Neural cell (in vitro differentiated cells): Measurements from ENCODE around the gene PDZRN3. TPM values are rescaled to one million over a fixed set of nuclear protein-coding genes. Genes with fewer than 3 reads are reported as not detected.

Experiments
- H2AFZ ChIP-seq: fragments of 200-600, 300-800 bp; sonication (generic), shearing (Covaris generic); 2 replicates; pipeline ENCODE4 v1.6.0; 2014; ENCODE audit warnings: low read depth, mild to moderate bottlenecking, antibody characterized with exemption, low read length, moderate library complexity
- H3F3A ChIP-seq: fragments of 200-600 bp; shearing (Covaris generic); 2 replicates; pipeline ENCODE4 v1.6.1; 2016; ENCODE audit warnings: mild to moderate bottlenecking, moderate library complexity, mixed read lengths, antibody characterized with exemption, low read length; ENCODE audit not compliant: insufficient read depth, poor library complexity, severe bottlenecking
- H3K27ac ChIP-seq: fragments of 200-600, 300-800 bp; sonication (generic), shearing (Covaris generic); 2 replicates; pipeline ENCODE4 v1.5.1; 2014; ENCODE audit warnings: mild to moderate bottlenecking, low read length, moderate library complexity
- H3K27me3 ChIP-seq: fragments of 300-800, 200-600 bp; sonication (generic), shearing (Covaris generic); 2 replicates; pipeline ENCODE4 v1.6.0; 2014; ENCODE audit warnings: mild to moderate bottlenecking, low read depth, low read length, moderate library complexity; ENCODE audit not compliant: insufficient read depth
- H3K36me3 ChIP-seq: fragments of 300-800, 200-600 bp; sonication (generic), shearing (Covaris generic); 2 replicates; pipeline ENCODE4 v1.5.1; 2014; ENCODE audit warnings: mild to moderate bottlenecking, antibody characterized with exemption, low read length, moderate library complexity; ENCODE audit not compliant: insufficient read depth
- H3K4me2 ChIP-seq: fragments of 300-800, 200-600 bp; sonication (generic), shearing (Covaris generic); 2 replicates; pipeline ENCODE4 v1.6.0; 2014; ENCODE audit warnings: mild to moderate bottlenecking, low read length
- H3K4me3 ChIP-seq: fragments of 300-800, 200-600 bp; sonication (generic), shearing (Covaris generic); 2 replicates; pipeline ENCODE4 v1.5.1; 2014; ENCODE audit warnings: mild to moderate bottlenecking, low read length, moderate library complexity
- H3K79me2 ChIP-seq: fragments of 200-600 bp; shearing (Covaris generic); replicated peaks from 2 replicates; pipeline ENCODE4 v1.6.0; 2014; ENCODE audit warnings: mild to moderate bottlenecking, low read length, moderate library complexity; ENCODE audit not compliant: insufficient read depth
- H3K9ac ChIP-seq: fragments of 300-800, 200-600 bp; sonication (generic), shearing (Covaris generic); 2 replicates; pipeline ENCODE4 v1.6.1; 2016; ENCODE audit warnings: mild to moderate bottlenecking, low read length, mixed read lengths
- H3K9me2 ChIP-seq: fragments of 200-600 bp; shearing (Covaris generic); 2 replicates; pipeline ENCODE4 v1.6.1; 2016; ENCODE audit warnings: mild to moderate bottlenecking, low read length, mixed read lengths; ENCODE audit not compliant: insufficient read depth
- H3K9me3 ChIP-seq: fragments of 200-600, 300-800 bp; sonication (generic), shearing (Covaris generic); 2 replicates; pipeline ENCODE4 v1.6.1; 2016; ENCODE audit warnings: mild to moderate bottlenecking, mixed run types, low read length, moderate library complexity, mixed read lengths
- H4K20me1 ChIP-seq: fragments of 200-600 bp; shearing (Covaris generic); 2 replicates; pipeline ENCODE4 v1.6.1; 2016; ENCODE audit warnings: mild to moderate bottlenecking, mixed run types; ENCODE audit not compliant: insufficient read depth
- CTCF ChIP-seq: fragments of 450-650 bp; IDR thresholded peaks from 2 replicates; pipeline ENCODE4 v1.5.1; 2014; ENCODE audit warnings: antibody characterized with exemption, mild to moderate bottlenecking, moderate library complexity; ENCODE audit not compliant: poor library complexity, severe bottlenecking
- EP300 ChIP-seq: fragments of 450-650 bp; conservative IDR thresholded peaks from 2 replicates; pipeline ENCODE4 v1.6.1; 2014; ENCODE audit warnings: antibody characterized with exemption, mild to moderate bottlenecking, moderate library complexity; ENCODE audit not compliant: poor library complexity, severe bottlenecking
- EZH2 ChIP-seq: fragments of 200-600, 300-800 bp; shearing (Covaris generic), sonication (generic); IDR thresholded peaks from 2 replicates; pipeline ENCODE4 v1.6.1; 2014; ENCODE audit warnings: antibody characterized with exemption, low read length, borderline replicate concordance, mild to moderate bottlenecking; ENCODE audit not compliant: insufficient read depth, poor library complexity, severe bottlenecking
- MXI1 ChIP-seq: fragments of 450-650 bp; conservative IDR thresholded peaks from 2 replicates; pipeline ENCODE4 v1.6.1; 2014; ENCODE audit warnings: antibody characterized with exemption, mild to moderate bottlenecking; ENCODE audit not compliant: poor library complexity, severe bottlenecking
- POLR2AphosphoS5 ChIP-seq: IDR thresholded peaks from 2 replicates; pipeline ENCODE4 v1.6.1; 2012
- RAD21 ChIP-seq: fragments of 450-650 bp; conservative IDR thresholded peaks from 2 replicates; pipeline ENCODE4 v1.6.1; 2014; ENCODE audit warnings: antibody characterized with exemption, mild to moderate bottlenecking, moderate library complexity
- SMC3 ChIP-seq: fragments of 450-650 bp; conservative IDR thresholded peaks from 2 replicates; pipeline ENCODE4 v1.6.1; 2014; ENCODE audit warnings: antibody characterized with exemption, mild to moderate bottlenecking, moderate library complexity; ENCODE audit not compliant: poor library complexity
- TAF1 ChIP-seq: IDR thresholded peaks from 2 replicates; pipeline ENCODE4 v1.6.1; 2012; ENCODE audit warnings: low read depth
- polyA plus RNA-seq: library from polyadenylated mRNA; depleted of rRNA; stranded (reverse); fragments of >200 nt; gene quantifications from 2 replicates; pipeline ENCODE4 v1.2.3, GENCODE V29; 2014
- TF ChIP-seq, protein P1 (sequence below): IDR thresholded peaks from 2 replicates; pipeline ENCODE4 v1.6.1; 2012; ENCODE audit warnings: borderline replicate concordance

The PDZRN3 gene
- polyA plus RNA-seq, 1 donor from 2014 or later, result 1.1 TPM

DNA sequence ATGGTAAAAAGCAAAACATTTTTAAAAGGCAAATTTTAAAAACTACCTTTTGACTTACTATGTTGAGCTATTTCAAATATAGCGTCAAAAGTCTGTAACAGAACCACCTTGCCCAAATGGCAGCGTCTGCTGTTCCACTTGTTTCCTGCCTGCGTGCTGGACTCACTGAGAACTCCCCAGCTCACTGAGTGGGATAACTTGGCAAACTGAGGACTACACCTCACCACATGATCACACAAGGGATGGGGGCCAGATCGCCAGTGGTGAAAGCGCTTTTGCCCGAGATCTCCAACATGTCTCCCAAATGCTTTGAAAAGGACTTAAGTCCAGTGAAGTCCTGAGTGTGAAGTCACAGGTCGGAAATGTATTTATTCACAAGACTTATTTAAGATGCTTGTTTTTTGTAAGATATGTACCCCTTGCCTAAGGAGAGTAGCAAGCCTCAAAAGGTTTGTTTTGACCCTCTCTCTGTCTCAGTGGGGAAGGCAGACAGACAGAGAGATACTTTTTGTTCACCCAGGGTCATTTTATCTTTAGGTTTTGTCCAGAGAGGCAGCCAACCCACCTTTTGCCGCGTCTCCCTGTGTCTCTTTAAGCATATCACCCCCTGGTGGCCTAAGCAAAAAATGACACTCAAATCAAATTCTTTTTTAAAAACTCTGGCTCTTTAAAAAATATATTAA lies 192.6 kb downstream of the PDZRN3 start:
- Histone ChIP-seq H3K79me2 (no peaks in the 10 kb centered on the region), H3F3A (no peaks in the 10 kb centered on the region), H3K36me3 (no peaks in the 10 kb centered on the region), H3K9ac (no peak overlapping the region), H3K27me3 (no peaks in the 10 kb centered on the region), H3K9me3 (no peaks in the 10 kb centered on the region), H4K20me1 (no peaks in the 10 kb centered on the region), H3K27ac (no peak overlapping the region), H3K4me2 (no peak overlapping the region), H3K9me2 (no peaks in the 10 kb centered on the region), H3K4me3 (no peak overlapping the region), H2AFZ (no peak overlapping the region)
- no peak for TF ChIP-seq MXI1
- TF ChIP-seq RAD21, result peak; percentile 66
- no peak for TF ChIP-seq EP300
- TF ChIP-seq CTCF, result peak; percentile 72
- TF ChIP-seq EZH2, result no peak
- peak; percentile 70 for TF ChIP-seq SMC3

DNA sequence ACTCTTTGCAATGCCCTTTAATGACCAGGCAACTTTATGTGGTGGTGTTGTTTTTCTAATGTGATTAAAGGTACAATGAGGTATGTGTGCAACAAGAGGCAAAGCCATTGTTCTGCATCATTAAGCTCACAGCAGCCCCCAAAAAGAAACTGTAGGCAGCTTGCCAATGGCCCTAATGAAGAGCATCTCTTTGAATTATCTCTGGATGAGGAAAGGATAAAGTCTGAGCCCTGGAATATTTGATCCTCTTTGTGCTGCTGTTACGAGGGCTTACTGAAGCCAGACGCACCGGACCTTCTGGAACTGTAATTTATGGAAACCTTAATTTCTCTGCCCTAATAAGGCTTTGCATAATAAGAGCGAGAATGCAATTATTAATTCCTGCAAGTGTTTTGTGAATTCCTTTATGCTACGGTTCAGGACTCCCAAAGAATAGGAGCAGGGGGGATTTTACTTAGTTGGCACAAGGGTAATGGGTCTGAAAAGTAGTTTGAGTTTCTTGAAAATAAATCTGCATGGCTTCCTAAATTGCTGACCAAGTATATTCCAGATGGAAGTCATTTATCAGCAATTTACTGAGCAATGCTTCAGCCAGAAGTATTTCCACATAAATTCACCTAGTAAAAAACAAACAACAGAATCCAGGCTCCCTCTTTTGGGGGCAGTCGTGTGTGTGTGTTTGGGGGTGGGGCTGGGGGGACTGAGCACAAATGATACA lies 193.4 kb downstream of the PDZRN3 start:
- Histone ChIP-seq H2AFZ (no peak overlapping the region), H3K9me2 (no peaks in the 10 kb centered on the region), H3K79me2 (no peaks in the 10 kb centered on the region), H3K27ac (no peak overlapping the region), H3K9ac (no peak overlapping the region), H3K9me3 (no peaks in the 10 kb centered on the region), H3K4me2 (no peak overlapping the region), H4K20me1 (no peaks in the 10 kb centered on the region), H3K36me3 (no peaks in the 10 kb centered on the region), H3K27me3 (no peaks in the 10 kb centered on the region), H3K4me3 (no peak overlapping the region), H3F3A (no peaks in the 10 kb centered on the region)
- TF ChIP-seq CTCF (no peak), TAF1 (no peak), RAD21 (no peak), POLR2AphosphoS5 (no peak), EP300 (no peak), SMC3 (no peak), MXI1 (no peak), EZH2 (no peak)
- TF ChIP-seq, protein P1, sequence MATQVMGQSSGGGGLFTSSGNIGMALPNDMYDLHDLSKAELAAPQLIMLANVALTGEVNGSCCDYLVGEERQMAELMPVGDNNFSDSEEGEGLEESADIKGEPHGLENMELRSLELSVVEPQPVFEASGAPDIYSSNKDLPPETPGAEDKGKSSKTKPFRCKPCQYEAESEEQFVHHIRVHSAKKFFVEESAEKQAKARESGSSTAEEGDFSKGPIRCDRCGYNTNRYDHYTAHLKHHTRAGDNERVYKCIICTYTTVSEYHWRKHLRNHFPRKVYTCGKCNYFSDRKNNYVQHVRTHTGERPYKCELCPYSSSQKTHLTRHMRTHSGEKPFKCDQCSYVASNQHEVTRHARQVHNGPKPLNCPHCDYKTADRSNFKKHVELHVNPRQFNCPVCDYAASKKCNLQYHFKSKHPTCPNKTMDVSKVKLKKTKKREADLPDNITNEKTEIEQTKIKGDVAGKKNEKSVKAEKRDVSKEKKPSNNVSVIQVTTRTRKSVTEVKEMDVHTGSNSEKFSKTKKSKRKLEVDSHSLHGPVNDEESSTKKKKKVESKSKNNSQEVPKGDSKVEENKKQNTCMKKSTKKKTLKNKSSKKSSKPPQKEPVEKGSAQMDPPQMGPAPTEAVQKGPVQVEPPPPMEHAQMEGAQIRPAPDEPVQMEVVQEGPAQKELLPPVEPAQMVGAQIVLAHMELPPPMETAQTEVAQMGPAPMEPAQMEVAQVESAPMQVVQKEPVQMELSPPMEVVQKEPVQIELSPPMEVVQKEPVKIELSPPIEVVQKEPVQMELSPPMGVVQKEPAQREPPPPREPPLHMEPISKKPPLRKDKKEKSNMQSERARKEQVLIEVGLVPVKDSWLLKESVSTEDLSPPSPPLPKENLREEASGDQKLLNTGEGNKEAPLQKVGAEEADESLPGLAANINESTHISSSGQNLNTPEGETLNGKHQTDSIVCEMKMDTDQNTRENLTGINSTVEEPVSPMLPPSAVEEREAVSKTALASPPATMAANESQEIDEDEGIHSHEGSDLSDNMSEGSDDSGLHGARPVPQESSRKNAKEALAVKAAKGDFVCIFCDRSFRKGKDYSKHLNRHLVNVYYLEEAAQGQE, result no peak
